ENCODE measurements around the gene AQP4. TPM values are rescaled to one million over a fixed set of nuclear protein-coding genes. Genes with fewer than 3 reads are reported as not detected.

Gene AQP4
- total and polyA plus RNA-seq, 11 donors, result 0.33 to 25.0 (median 8.3) TPM; not detected in 1

GRCh38 chr18:26869640-26870039 lies 4.1 kb upstream of the AQP4 start:
- H3K4me1 ChIP-seq, result peaks cover 0 to 16% (median 0%) of the 10 kb centered on the region in 12 donors
- no peak overlapping the region for H3K27ac ChIP-seq
- no peak overlapping the region for H3K4me3 ChIP-seq
- no peak for TF ChIP-seq POLR2A (IDR thresholded peaks at IDR 0.05)
- TF ChIP-seq CTCF (IDR thresholded peaks at IDR 0.05), result no peak
- WGBS, 4 donors, result 79 to 93% (median 87%) methylated on average over 1 of the region's 1 CpG
- no peak for DNase-seq
- H3K9me3 ChIP-seq, result no peaks in the 10 kb centered on the region
- H3K36me3 ChIP-seq, result no peaks in the 10 kb centered on the region
- no peak for ATAC-seq
- H3K27me3 ChIP-seq, result peaks cover 0 to 10% (median 0%) of the 10 kb centered on the region in 9 donors
- intact Hi-C loops (cut with DNase I), result no loop called here

GRCh38 chr18:26868968-26869586 lies 3.6 kb upstream of the AQP4 start:
- ATAC-seq (no peak), DNase-seq (no peak)
- Histone ChIP-seq H3K27me3 (peaks cover 0 to 12% (median 0%) of the 10 kb centered on the region in 9 donors), H3K4me1 (peaks cover 0 to 16% (median 0%) of the 10 kb centered on the region in 12 donors), H3K27ac (peak overlapping the region in 1 of 12 donors; percentile 12), H3K4me3 (no peak overlapping the region), H3K9me3 (no peaks in the 10 kb centered on the region), H3K36me3 (no peaks in the 10 kb centered on the region)
- intact Hi-C loops (cut with DNase I), result no loop called here
- TF ChIP-seq POLR2A (IDR thresholded peaks at IDR 0.05), result no peak
- no peak for TF ChIP-seq CTCF (IDR thresholded peaks at IDR 0.05)
- WGBS, 4 donors, result 38 to 57% (median 41%) methylated on average over 6 of the region's 6 CpGs

GRCh38 chr18:26867471-26867870 lies 2.0 kb upstream of the AQP4 start:
- no peak for ATAC-seq
- H3K27me3 ChIP-seq, result peaks cover 0 to 26% (median 0%) of the 10 kb centered on the region in 9 donors

GRCh38 chr18:26864658-26865057 lies 849 bp downstream of the AQP4 start:
- Histone ChIP-seq H3K27ac (peak overlapping the region in 2 of 12 donors; percentile 71 to 80), H3K27me3 (peaks cover 0 to 27% (median 0%) of the 10 kb centered on the region in 9 donors), H3K36me3 (no peaks in the 10 kb centered on the region), H3K4me3 (no peak overlapping the region), H3K4me1 (peaks cover 0 to 23% (median 6%) of the 10 kb centered on the region in 12 donors), H3K9me3 (no peaks in the 10 kb centered on the region)
- ATAC-seq (no peak), DNase-seq (no peak)
- TF ChIP-seq CTCF (IDR thresholded peaks at IDR 0.05), result no peak
- no peak for TF ChIP-seq POLR2A (IDR thresholded peaks at IDR 0.05)
- 72 to 76% (median 75%) methylated on average over 7 of the region's 7 CpGs for WGBS, 4 donors
- intact Hi-C loops (cut with DNase I), result no loop called here

More at GRCh38 chr18:26867471-26867870, 2.0 kb upstream of the AQP4 start:
- WGBS, 4 donors, result 68 to 73% (median 71%) methylated on average over 4 of the region's 4 CpGs
- intact Hi-C loops (cut with DNase I), result no loop called here
- no peaks in the 10 kb centered on the region for H3K9me3 ChIP-seq
- H3K27ac ChIP-seq, result no peak overlapping the region
- peaks cover 0 to 23% (median 6%) of the 10 kb centered on the region in 12 donors for H3K4me1 ChIP-seq
- no peak overlapping the region for H3K4me3 ChIP-seq
- TF ChIP-seq CTCF (IDR thresholded peaks at IDR 0.05) (no peak), POLR2A (IDR thresholded peaks at IDR 0.05) (no peak)
- H3K36me3 ChIP-seq, result no peaks in the 10 kb centered on the region
- no peak for DNase-seq
